ENCODE measurements around the gene ASIC3. TPM values are rescaled to one million over a fixed set of nuclear protein-coding genes. Genes with fewer than 3 reads are reported as not detected.

The ASIC3 gene
- total and polyA plus RNA-seq, 2 of the 8 experiments (the other 6 are each of a cell fraction or from before 2014, with no cell fraction given), result 1.6 to 1.9 TPM

DNA sequence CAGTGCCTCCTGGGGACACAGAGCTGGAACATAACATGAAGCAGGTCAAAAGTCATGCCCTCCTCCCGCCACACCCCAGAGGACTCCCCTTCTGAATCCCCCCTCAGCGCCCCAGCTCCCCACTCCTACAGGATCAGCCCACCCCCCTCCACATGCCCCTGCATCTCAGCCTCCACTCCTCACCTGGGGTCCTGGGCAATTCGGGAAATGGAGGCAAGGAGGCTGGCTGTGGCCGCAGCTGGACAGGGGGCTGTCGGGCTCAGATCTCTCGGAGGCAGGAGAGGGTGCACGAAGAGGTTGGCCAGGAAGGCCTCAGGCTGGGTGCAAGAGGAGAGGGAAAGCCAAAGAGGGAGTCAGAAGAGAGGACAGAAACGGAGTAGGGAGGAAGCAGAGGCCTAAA is 31.8 kb upstream of the ASIC3 start:
- Histone ChIP-seq H3K4me1 (replicated peaks in 1 of 4; ENCODE audit: control insufficient read depth in 3 of 4, insufficient read depth in 4 of 4, low read length in 3 of 4) (peaks cover 0 to 30% (median 19%) of the 10 kb centered on the region in 4 experiments; a peak in 5 of 7 replicates), H2BK20ac (ENCODE audit: low read length) (no peak overlapping the region), H3K27me3 (replicated peaks in 1 of 4; ENCODE audit: control insufficient read depth in 3 of 4, extremely low read depth in 1 of 4, insufficient read depth in 3 of 4, low read length in 3 of 4) (peaks cover 8 to 46% (median 41%) of the 10 kb centered on the region in 4 experiments), H3K79me1 (ENCODE audit: low read depth, low read length) (no peaks in the 10 kb centered on the region; the same call in 1 of the 2 replicates), H2BK120ac (replicated peaks; ENCODE audit: low read depth, low read length) (no peak overlapping the region), H2AK5ac (ENCODE audit: low read depth, low read length) (no peak overlapping the region), H3K36me3 (ENCODE audit: control insufficient read depth in 2 of 4, insufficient read depth in 4 of 4, low read length in 3 of 4) (no peaks in the 10 kb centered on the region), H3K79me2 (ENCODE audit: control insufficient read depth in 1 of 2, insufficient read depth in 2 of 2, low read length in 2 of 2) (no peaks in the 10 kb centered on the region), H3K18ac (ENCODE audit: extremely low read depth, low read length) (no peak overlapping the region), H3K9ac (replicated peaks in 1 of 4; ENCODE audit: extremely low read depth in 1 of 4, low read depth in 3 of 4, low read length in 3 of 4) (no peak overlapping the region), H3K4ac (replicated peaks; ENCODE audit: insufficient read length, low read depth, low read length) (no peak overlapping the region), H3K56ac (replicated peaks; ENCODE audit: insufficient read length, low read depth, low read length) (no peak overlapping the region), H3K27ac (ENCODE audit: low read depth, low read length) (no peak overlapping the region), H2BK5ac (ENCODE audit: low read depth, low read length) (no peak overlapping the region), H3K4me2 (ENCODE audit: insufficient read depth in 1 of 2, low read depth in 2 of 2, low read length in 2 of 2) (no peak overlapping the region), H3K14ac (ENCODE audit: insufficient read length) (no peak overlapping the region), H4K5ac (ENCODE audit: insufficient read length, low read depth, low read length) (no peak overlapping the region), H3K4me3 (ENCODE audit: extremely low read depth in 1 of 4, insufficient read depth in 2 of 4, low read depth in 3 of 4, low read length in 4 of 4) (no peak overlapping the region), H2BK15ac (ENCODE audit: low read length) (no peak overlapping the region), H2BK12ac (ENCODE audit: low read depth, low read length) (no peak overlapping the region), H3K23me2 (ENCODE audit: low read depth, low read length) (peaks cover 7% of the 10 kb centered on the region; the same call in 1 of the 2 replicates), H4K91ac (replicated peaks; ENCODE audit: insufficient read length, low read length) (no peak overlapping the region), H3K9me3 (ENCODE audit: insufficient read depth in 2 of 2, low read depth in 1 of 2, low read length in 1 of 2) (no peaks in the 10 kb centered on the region), H4K8ac (ENCODE audit: extremely low read depth, insufficient read depth, low read length) (no peak overlapping the region), H2AFZ (ENCODE audit: low read length) (no peak overlapping the region), H3K23ac (ENCODE audit: insufficient read length) (no peak overlapping the region), H4K20me1 (replicated peaks in 1 of 2; ENCODE audit: control insufficient read depth in 1 of 2, insufficient read depth in 2 of 2, low read length in 2 of 2) (no peaks in the 10 kb centered on the region)
- 92% methylated on average over 6 of the region's 8 CpGs; no CpG with 5 or more reads in 1 of the 2 experiments for WGBS, 2 experiments (ENCODE audit: extremely low coverage in 1 of 2, insufficient coverage in 1 of 2, insufficient read length in 1 of 2, insufficient replicate concordance in 2 of 2, low coverage in 1 of 2, low lambda C conversion rate in 2 of 2, missing lambda C conversion rate in 1 of 2)
- FAIRE-seq (no peak), DNase-seq (ENCODE audit: low read depth in 1 of 2, low spot score in 2 of 2) (no peak)
- ChIA-PET POLR2A (ENCODE audit: partially characterized antibody) (interaction anchor here (1.4 kb wide), 1 partner anchor 9 kb away, joined by 4 read pairs; no protein-coding TSS in a partner anchor), CTCF (ENCODE audit: partially characterized antibody) (interaction anchor here (0.8 to 6.6 kb wide), 13 partner anchors 10 to 118 kb away, joined by 3 to 79 read pairs (median 4); partner anchors contain the start of genes ABCB8, FASTK and NOS3)
- TF ChIP-seq TAF1 (IDR thresholded peaks at IDR 0.05; ENCODE audit: low read depth, low read length), result no peak
